HG03342 (cell line): ENCODE measurements around the gene C16orf96.

Source experiments
- ATAC-seq: cut with Tn5 transposase; IDR thresholded peaks from one replicate; pipeline ENCODE4 v1.9.1; 2021; ENCODE audit warnings: mild to moderate bottlenecking, moderate library complexity; ENCODE audit not compliant: unreplicated experiment

C16orf96 gene

GRCh38 chr16:4641895-4642294 lies 85.8 kb downstream of the C16orf96 start:
- no peak for ATAC-seq

GRCh38 chr16:4646773-4647643 lies 90.9 kb downstream of the C16orf96 start:
- no peak for ATAC-seq

GRCh38 chr16:4647644-4647980 lies 91.5 kb downstream of the C16orf96 start:
- ATAC-seq: no peak

- no peak for ATAC-seq
Measured at GRCh38 chr16:4648917-4649316, 92.8 kb downstream of the C16orf96 start.

DNA sequence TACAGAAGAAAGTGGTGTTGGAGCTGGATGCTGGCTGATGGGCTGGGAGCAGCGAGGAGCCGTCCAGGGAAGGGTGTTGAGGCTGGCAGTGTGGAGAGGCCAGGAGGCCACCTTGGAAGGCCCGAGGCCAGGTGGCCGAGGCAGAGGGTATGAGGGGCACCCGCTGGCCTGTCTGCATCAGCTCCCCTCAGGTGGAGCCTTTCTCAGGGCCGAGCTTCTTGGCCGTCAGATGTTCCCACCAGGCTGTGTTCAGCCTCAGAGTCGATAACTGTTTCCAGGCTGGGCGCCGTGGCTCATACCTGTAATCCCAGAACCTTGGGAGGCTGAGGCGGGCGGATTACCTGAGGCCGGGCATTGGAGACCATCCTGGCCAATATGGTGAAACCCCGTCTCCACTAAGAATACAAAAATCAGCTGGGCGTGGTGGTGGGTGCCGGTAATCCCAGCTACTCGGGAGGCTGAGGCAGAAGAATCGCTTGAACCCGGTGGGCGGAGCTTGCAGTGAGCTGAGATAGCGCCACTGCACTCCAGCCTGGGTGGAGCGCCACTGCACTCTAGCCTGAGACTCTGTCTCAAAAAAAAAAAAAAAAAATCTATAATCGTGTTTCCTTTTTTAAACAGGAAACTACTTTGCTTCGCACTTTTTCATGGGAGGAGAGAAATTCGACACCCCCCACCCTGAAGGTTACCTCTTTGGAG lies 93.8 kb downstream of the C16orf96 start:
- ATAC-seq: no peak
